GM19468 (cell line): ENCODE data around the gene PPM1J.
A peak's percentile ranks its signal among the peaks of the same experiment; 100 is the strongest.
"Not testable (repeated sequence)": the region's sequence is repeated elsewhere in the genome, so short reads cannot be mapped to it uniquely, and the experiment has no call there.

ENCODE experiments used
- ATAC-seq: cut with Tn5 transposase; IDR thresholded peaks from one replicate; pipeline ENCODE4 v1.9.1; 2021; ENCODE audit warnings: mild to moderate bottlenecking, moderate library complexity, moderate number of reproducible peaks; ENCODE audit not compliant: unreplicated experiment; ENCODE audit errors: extremely low read depth

PPM1J gene

GRCh38 chr1:112722601-112723510 is 7.7 kb upstream of the PPM1J start:
- no peak for ATAC-seq

GRCh38 chr1:112721966-112722524 is 6.9 kb upstream of the PPM1J start:
- no peak for ATAC-seq

- not testable (repeated sequence) for ATAC-seq
Observed at GRCh38 chr1:112721294-112721693, 6.2 kb upstream of the PPM1J start.

GRCh38 chr1:112720800-112721199 is 5.7 kb upstream of the PPM1J start:
- ATAC-seq = no peak

GRCh38 chr1:112719706-112720105 is 4.6 kb upstream of the PPM1J start:
- no peak for ATAC-seq

- ATAC-seq = no peak
Observed at GRCh38 chr1:112718691-112719418, 3.7 kb upstream of the PPM1J start.

- no peak for ATAC-seq
Observed at GRCh38 chr1:112717263-112717873, 2.2 kb upstream of the PPM1J start.

- ATAC-seq = peak; percentile 9
Observed at GRCh38 chr1:112716133-112716720, 1.1 kb upstream of the PPM1J start.

GRCh38 chr1:112714313-112715263 is 544 bp downstream of the PPM1J start:
- ATAC-seq = peak; percentile 12

GRCh38 chr1:112713466-112714312 is 1.4 kb downstream of the PPM1J start:
- ATAC-seq = no peak

- no peak for ATAC-seq
Observed at GRCh38 chr1:112712701-112713128, 2.4 kb downstream of the PPM1J start.

GRCh38 chr1:112712191-112712590 is 2.9 kb downstream of the PPM1J start:
- no peak for ATAC-seq

GRCh38 chr1:112711670-112712069 is 3.5 kb downstream of the PPM1J start:
- ATAC-seq = no peak

- no peak for ATAC-seq
Observed at GRCh38 chr1:112711041-112711440, 4.1 kb downstream of the PPM1J start.

- ATAC-seq = no peak
Observed at GRCh38 chr1:112710586-112710985, 4.5 kb downstream of the PPM1J start.

GRCh38 chr1:112710159-112710558 is 5.0 kb downstream of the PPM1J start:
- no peak for ATAC-seq

- no peak for ATAC-seq
Observed at GRCh38 chr1:112708489-112708888, 6.6 kb downstream of the PPM1J start.

GRCh38 chr1:112708002-112708448 is 7.1 kb downstream of the PPM1J start:
- ATAC-seq = no peak
